Neural cell (in vitro differentiated cells): ENCODE measurements around the gene ZNF793. TPM values are rescaled to one million over a fixed set of nuclear protein-coding genes. Genes with fewer than 3 reads are reported as not detected.

Source experiments
- H2AFZ ChIP-seq: fragments of 200-600, 300-800 bp; sonication (generic), shearing (Covaris generic); 2 replicates; pipeline ENCODE4 v1.6.0; 2014; ENCODE audit warnings: low read depth, mild to moderate bottlenecking, antibody characterized with exemption, low read length, moderate library complexity
- H3F3A ChIP-seq: fragments of 200-600 bp; shearing (Covaris generic); 2 replicates; pipeline ENCODE4 v1.6.1; 2016; ENCODE audit warnings: mild to moderate bottlenecking, moderate library complexity, mixed read lengths, antibody characterized with exemption, low read length; ENCODE audit not compliant: insufficient read depth, poor library complexity, severe bottlenecking
- H3K27ac ChIP-seq: fragments of 200-600, 300-800 bp; sonication (generic), shearing (Covaris generic); 2 replicates; pipeline ENCODE4 v1.5.1; 2014; ENCODE audit warnings: mild to moderate bottlenecking, low read length, moderate library complexity
- H3K27me3 ChIP-seq: fragments of 300-800, 200-600 bp; sonication (generic), shearing (Covaris generic); 2 replicates; pipeline ENCODE4 v1.6.0; 2014; ENCODE audit warnings: mild to moderate bottlenecking, low read depth, low read length, moderate library complexity; ENCODE audit not compliant: insufficient read depth
- H3K36me3 ChIP-seq: fragments of 300-800, 200-600 bp; sonication (generic), shearing (Covaris generic); 2 replicates; pipeline ENCODE4 v1.5.1; 2014; ENCODE audit warnings: mild to moderate bottlenecking, antibody characterized with exemption, low read length, moderate library complexity; ENCODE audit not compliant: insufficient read depth
- H3K4me2 ChIP-seq: fragments of 300-800, 200-600 bp; sonication (generic), shearing (Covaris generic); 2 replicates; pipeline ENCODE4 v1.6.0; 2014; ENCODE audit warnings: mild to moderate bottlenecking, low read length
- H3K4me3 ChIP-seq: fragments of 300-800, 200-600 bp; sonication (generic), shearing (Covaris generic); 2 replicates; pipeline ENCODE4 v1.5.1; 2014; ENCODE audit warnings: mild to moderate bottlenecking, low read length, moderate library complexity
- H3K79me2 ChIP-seq: fragments of 200-600 bp; shearing (Covaris generic); replicated peaks from 2 replicates; pipeline ENCODE4 v1.6.0; 2014; ENCODE audit warnings: mild to moderate bottlenecking, low read length, moderate library complexity; ENCODE audit not compliant: insufficient read depth
- H3K9ac ChIP-seq: fragments of 300-800, 200-600 bp; sonication (generic), shearing (Covaris generic); 2 replicates; pipeline ENCODE4 v1.6.1; 2016; ENCODE audit warnings: mild to moderate bottlenecking, low read length, mixed read lengths
- H3K9me2 ChIP-seq: fragments of 200-600 bp; shearing (Covaris generic); 2 replicates; pipeline ENCODE4 v1.6.1; 2016; ENCODE audit warnings: mild to moderate bottlenecking, low read length, mixed read lengths; ENCODE audit not compliant: insufficient read depth
- H3K9me3 ChIP-seq: fragments of 200-600, 300-800 bp; sonication (generic), shearing (Covaris generic); 2 replicates; pipeline ENCODE4 v1.6.1; 2016; ENCODE audit warnings: mild to moderate bottlenecking, mixed run types, low read length, moderate library complexity, mixed read lengths
- H4K20me1 ChIP-seq: fragments of 200-600 bp; shearing (Covaris generic); 2 replicates; pipeline ENCODE4 v1.6.1; 2016; ENCODE audit warnings: mild to moderate bottlenecking, mixed run types; ENCODE audit not compliant: insufficient read depth
- EP300 ChIP-seq: fragments of 450-650 bp; conservative IDR thresholded peaks from 2 replicates; pipeline ENCODE4 v1.6.1; 2014; ENCODE audit warnings: antibody characterized with exemption, mild to moderate bottlenecking, moderate library complexity; ENCODE audit not compliant: poor library complexity, severe bottlenecking
- EZH2 ChIP-seq: fragments of 200-600, 300-800 bp; shearing (Covaris generic), sonication (generic); IDR thresholded peaks from 2 replicates; pipeline ENCODE4 v1.6.1; 2014; ENCODE audit warnings: antibody characterized with exemption, low read length, borderline replicate concordance, mild to moderate bottlenecking; ENCODE audit not compliant: insufficient read depth, poor library complexity, severe bottlenecking
- MXI1 ChIP-seq: fragments of 450-650 bp; conservative IDR thresholded peaks from 2 replicates; pipeline ENCODE4 v1.6.1; 2014; ENCODE audit warnings: antibody characterized with exemption, mild to moderate bottlenecking; ENCODE audit not compliant: poor library complexity, severe bottlenecking
- POLR2AphosphoS5 ChIP-seq: IDR thresholded peaks from 2 replicates; pipeline ENCODE4 v1.6.1; 2012
- RAD21 ChIP-seq: fragments of 450-650 bp; conservative IDR thresholded peaks from 2 replicates; pipeline ENCODE4 v1.6.1; 2014; ENCODE audit warnings: antibody characterized with exemption, mild to moderate bottlenecking, moderate library complexity
- SMC3 ChIP-seq: fragments of 450-650 bp; conservative IDR thresholded peaks from 2 replicates; pipeline ENCODE4 v1.6.1; 2014; ENCODE audit warnings: antibody characterized with exemption, mild to moderate bottlenecking, moderate library complexity; ENCODE audit not compliant: poor library complexity
- TAF1 ChIP-seq: IDR thresholded peaks from 2 replicates; pipeline ENCODE4 v1.6.1; 2012; ENCODE audit warnings: low read depth
- polyA plus RNA-seq: library from polyadenylated mRNA; depleted of rRNA; stranded (reverse); fragments of >200 nt; gene quantifications from 2 replicates; pipeline ENCODE4 v1.2.3, GENCODE V29; 2014
- TF ChIP-seq, protein P1 (sequence below): IDR thresholded peaks from 2 replicates; pipeline ENCODE4 v1.6.1; 2012; ENCODE audit warnings: borderline replicate concordance
- TF ChIP-seq, protein P2 (sequence below): fragments of 450-650 bp; IDR thresholded peaks from 2 replicates; pipeline ENCODE4 v1.5.1; 2014; ENCODE audit warnings: antibody characterized with exemption, mild to moderate bottlenecking, moderate library complexity; ENCODE audit not compliant: poor library complexity, severe bottlenecking

The ZNF793 gene
- polyA plus RNA-seq, 1 donor from 2014 or later = 39.6 TPM

DNA sequence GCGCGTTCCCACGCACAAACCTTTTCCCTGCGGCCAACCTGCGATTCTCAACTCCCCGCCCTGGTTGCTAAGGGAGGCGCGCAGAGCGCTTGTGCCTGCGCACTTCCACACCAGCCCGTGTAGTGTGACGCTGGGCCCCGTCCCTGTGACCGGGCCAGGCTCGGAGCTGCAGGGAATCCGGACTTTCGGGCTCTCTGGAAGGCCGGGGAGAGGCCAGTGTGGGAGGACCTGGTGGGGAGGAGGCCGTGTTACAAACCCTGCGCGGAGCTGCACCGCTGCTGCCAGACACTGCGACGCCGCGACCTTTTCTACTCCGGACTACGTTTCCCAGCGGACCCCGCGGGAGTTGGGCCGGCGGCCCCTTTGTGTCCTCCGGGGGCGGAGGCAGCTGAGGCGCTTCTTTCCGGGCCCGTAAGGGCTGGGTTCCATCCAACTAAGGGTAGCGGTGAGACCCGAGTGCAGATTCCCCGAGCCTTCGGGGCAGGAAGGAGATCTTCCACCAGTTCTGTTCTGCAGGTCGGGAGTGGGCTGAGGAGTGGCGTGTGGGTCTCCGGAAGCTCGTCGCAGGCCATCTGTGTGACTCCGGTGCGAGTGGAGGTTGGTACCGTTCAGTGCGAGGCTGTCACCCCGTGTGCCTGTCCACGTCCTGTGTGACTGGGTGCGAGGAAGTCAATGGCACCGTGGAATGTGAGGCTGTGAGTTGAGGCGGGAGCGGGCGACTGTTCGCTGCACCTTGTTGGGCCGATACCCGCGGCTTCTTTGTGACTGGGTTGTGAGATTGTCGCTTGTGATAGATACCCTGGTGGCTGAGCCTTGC lies 37.6 kb upstream of the ZNF793 start, which contains the start of gene ZNF570:
Gene ZNF570 (plus strand): TSS at position 396 of the 817 bp plus-strand sequence. CDS start 999 bp downstream, outside the sequence.
- Histone ChIP-seq H4K20me1 (no peaks in the 10 kb centered on the region), H3K36me3 (peaks cover 13% of the 10 kb centered on the region), H3K9me2 (no peaks in the 10 kb centered on the region), H2AFZ (peak within 1 kb of the TSS; percentile 98), H3K9me3 (peaks cover 11% of the 10 kb centered on the region), H3K4me2 (peak within 1 kb of the TSS; percentile 72), H3K4me3 (peak within 1 kb of the TSS; percentile 92), H3F3A (no peaks in the 10 kb centered on the region), H3K27ac (peak within 1 kb of the TSS; percentile 91), H3K27me3 (no peaks in the 10 kb centered on the region), H3K9ac (peak within 1 kb of the TSS; percentile 94), H3K79me2 (peaks cover 39% of the 10 kb centered on the region)
- TF ChIP-seq, protein P1, sequence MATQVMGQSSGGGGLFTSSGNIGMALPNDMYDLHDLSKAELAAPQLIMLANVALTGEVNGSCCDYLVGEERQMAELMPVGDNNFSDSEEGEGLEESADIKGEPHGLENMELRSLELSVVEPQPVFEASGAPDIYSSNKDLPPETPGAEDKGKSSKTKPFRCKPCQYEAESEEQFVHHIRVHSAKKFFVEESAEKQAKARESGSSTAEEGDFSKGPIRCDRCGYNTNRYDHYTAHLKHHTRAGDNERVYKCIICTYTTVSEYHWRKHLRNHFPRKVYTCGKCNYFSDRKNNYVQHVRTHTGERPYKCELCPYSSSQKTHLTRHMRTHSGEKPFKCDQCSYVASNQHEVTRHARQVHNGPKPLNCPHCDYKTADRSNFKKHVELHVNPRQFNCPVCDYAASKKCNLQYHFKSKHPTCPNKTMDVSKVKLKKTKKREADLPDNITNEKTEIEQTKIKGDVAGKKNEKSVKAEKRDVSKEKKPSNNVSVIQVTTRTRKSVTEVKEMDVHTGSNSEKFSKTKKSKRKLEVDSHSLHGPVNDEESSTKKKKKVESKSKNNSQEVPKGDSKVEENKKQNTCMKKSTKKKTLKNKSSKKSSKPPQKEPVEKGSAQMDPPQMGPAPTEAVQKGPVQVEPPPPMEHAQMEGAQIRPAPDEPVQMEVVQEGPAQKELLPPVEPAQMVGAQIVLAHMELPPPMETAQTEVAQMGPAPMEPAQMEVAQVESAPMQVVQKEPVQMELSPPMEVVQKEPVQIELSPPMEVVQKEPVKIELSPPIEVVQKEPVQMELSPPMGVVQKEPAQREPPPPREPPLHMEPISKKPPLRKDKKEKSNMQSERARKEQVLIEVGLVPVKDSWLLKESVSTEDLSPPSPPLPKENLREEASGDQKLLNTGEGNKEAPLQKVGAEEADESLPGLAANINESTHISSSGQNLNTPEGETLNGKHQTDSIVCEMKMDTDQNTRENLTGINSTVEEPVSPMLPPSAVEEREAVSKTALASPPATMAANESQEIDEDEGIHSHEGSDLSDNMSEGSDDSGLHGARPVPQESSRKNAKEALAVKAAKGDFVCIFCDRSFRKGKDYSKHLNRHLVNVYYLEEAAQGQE = peak; percentile 78
- TF ChIP-seq SMC3 (peak; percentile 50), EP300 (no peak), RAD21 (peak; percentile 33), MXI1 (peak; percentile 83), POLR2AphosphoS5 (peak; percentile 80), TAF1 (peak; percentile 84), EZH2 (no peak)
- TF ChIP-seq, protein P2, sequence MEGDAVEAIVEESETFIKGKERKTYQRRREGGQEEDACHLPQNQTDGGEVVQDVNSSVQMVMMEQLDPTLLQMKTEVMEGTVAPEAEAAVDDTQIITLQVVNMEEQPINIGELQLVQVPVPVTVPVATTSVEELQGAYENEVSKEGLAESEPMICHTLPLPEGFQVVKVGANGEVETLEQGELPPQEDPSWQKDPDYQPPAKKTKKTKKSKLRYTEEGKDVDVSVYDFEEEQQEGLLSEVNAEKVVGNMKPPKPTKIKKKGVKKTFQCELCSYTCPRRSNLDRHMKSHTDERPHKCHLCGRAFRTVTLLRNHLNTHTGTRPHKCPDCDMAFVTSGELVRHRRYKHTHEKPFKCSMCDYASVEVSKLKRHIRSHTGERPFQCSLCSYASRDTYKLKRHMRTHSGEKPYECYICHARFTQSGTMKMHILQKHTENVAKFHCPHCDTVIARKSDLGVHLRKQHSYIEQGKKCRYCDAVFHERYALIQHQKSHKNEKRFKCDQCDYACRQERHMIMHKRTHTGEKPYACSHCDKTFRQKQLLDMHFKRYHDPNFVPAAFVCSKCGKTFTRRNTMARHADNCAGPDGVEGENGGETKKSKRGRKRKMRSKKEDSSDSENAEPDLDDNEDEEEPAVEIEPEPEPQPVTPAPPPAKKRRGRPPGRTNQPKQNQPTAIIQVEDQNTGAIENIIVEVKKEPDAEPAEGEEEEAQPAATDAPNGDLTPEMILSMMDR = no peak

DNA sequence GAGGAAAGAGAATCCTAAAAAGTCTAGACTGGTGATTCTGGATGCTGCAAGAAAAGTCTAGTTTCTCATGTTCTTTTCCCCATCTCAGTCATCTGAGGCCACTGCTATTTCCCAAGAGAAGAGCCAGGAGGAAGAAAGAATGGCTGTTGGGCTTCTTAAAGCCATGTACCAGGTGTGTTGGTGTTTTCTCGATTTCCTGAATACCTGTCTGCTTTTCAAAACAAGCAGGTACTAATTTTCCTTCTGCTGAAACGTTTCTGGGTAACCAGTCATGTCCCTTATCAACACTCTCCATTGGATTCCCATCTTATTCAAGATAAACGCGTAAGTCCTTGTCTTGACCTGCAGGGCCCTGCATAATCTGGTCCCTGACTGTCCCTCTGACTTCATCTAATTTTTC lies 36.5 kb upstream of the ZNF793 start:
- TF ChIP-seq, protein P1 = no peak
- no peak for TF ChIP-seq TAF1
- TF ChIP-seq MXI1 = no peak
- TF ChIP-seq EZH2 = no peak
- TF ChIP-seq POLR2AphosphoS5 = no peak
- no peak for TF ChIP-seq EP300
- TF ChIP-seq, protein P2 = no peak
- no peak for TF ChIP-seq RAD21
- TF ChIP-seq SMC3 = no peak
- Histone ChIP-seq H2AFZ (no peak overlapping the region), H3K4me3 (peak overlapping the region; percentile 92), H3K9me3 (peaks cover 5% of the 10 kb centered on the region), H3K27ac (peak overlapping the region; percentile 91), H4K20me1 (no peaks in the 10 kb centered on the region), H3K9ac (peak overlapping the region; percentile 94), H3K4me2 (peak overlapping the region; percentile 72), H3K27me3 (no peaks in the 10 kb centered on the region), H3F3A (no peaks in the 10 kb centered on the region), H3K36me3 (peaks cover 5% of the 10 kb centered on the region), H3K9me2 (no peaks in the 10 kb centered on the region), H3K79me2 (peaks cover 35% of the 10 kb centered on the region)
